Measurements from ENCODE around the gene POU4F2. TPM values are rescaled to one million over a fixed set of nuclear protein-coding genes. Genes with fewer than 3 reads are reported as not detected.

The POU4F2 gene
- total RNA-seq, 2 experiments from 2014 or later: not detected

DNA sequence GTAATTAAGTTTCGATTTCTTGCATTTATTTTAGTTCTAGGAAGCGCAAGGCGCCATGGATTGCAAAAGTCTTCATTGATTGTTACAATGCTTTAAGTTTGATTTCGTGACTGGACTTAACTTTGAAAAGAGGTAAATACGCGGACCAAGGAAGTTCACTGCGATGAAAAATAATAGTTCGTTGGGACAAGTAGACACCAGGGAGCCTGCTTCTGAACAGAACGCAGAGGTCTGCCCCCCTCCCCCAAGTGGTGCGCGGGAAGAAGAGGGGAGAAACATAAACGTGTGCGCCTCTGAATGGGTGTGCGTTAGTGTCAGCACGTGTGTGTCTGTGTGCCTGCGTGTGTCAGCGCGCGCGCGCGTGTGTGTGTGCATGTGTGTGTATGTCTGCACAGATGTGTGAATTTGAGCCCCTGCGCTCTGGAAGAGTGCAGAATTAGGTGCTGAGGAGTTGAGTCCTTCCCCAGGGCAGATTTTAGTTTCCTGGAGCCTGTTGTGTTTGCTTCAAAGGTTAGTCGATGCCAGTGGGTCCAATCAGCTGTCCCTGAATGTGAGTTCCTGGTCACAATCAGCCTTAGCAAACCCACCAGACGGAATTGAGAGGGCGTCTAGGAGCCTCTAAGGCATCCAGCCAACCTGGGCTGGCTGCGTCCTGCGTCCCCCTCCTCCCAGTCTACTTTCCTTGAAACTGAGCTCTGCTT lies 5.8 kb upstream of the POU4F2 start:
- BruUV-seq (replicated peaks): no TSS peak
- intact Hi-C loops (cut with micrococcal nuclease; ENCODE audit: unreplicated experiment): no loop called here
- no peaks in the 10 kb centered on the region for H4K20me1 ChIP-seq (ENCODE audit: insufficient read depth, low read length)
- H3K4me1 ChIP-seq (ENCODE audit: insufficient read depth, low read length, poor library complexity, severe bottlenecking): no peaks in the 10 kb centered on the region
- no peaks in the 10 kb centered on the region for H3K36me3 ChIP-seq (ENCODE audit: insufficient read depth, low read length)
- no peak for TF ChIP-seq CTCF (conservative IDR thresholded peaks at IDR 0.05; ENCODE audit: low read length)
- TF ChIP-seq EZH2phosphoT487 (IDR thresholded peaks at IDR 0.05; ENCODE audit: borderline replicate concordance, low read depth, low read length): no peak
- H3K9me3 ChIP-seq (ENCODE audit: low read length): no peaks in the 10 kb centered on the region
- H3K4me3 ChIP-seq (ENCODE audit: low read depth, low read length, poor library complexity, severe bottlenecking): no peak overlapping the region
- H3K4me2 ChIP-seq (ENCODE audit: low read length): no peak overlapping the region
- no peaks in the 10 kb centered on the region for H3K79me2 ChIP-seq (ENCODE audit: insufficient read depth, low read depth, low read length)
- no peak overlapping the region for H2AFZ ChIP-seq (ENCODE audit: low read length)
- POLR2A ChIA-PET: no interaction called here
- no peak for DNase-seq (ENCODE audit: low spot score)
- CTCF ChIA-PET (ENCODE audit: unreplicated experiment): no interaction called here
- H3K27ac ChIP-seq (ENCODE audit: low read depth, low read length, poor library complexity, severe bottlenecking): no peak overlapping the region
- no peaks in the 10 kb centered on the region for H3K9me2 ChIP-seq (ENCODE audit: insufficient read depth, low read length)

GRCh38 chr4:146633471-146633800 lies 5.3 kb upstream of the POU4F2 start:
- CTCF ChIA-PET (ENCODE audit: unreplicated experiment): no interaction called here
- intact Hi-C loops (cut with micrococcal nuclease; ENCODE audit: unreplicated experiment): no loop called here
- Histone ChIP-seq H3K36me3 (ENCODE audit: insufficient read depth, low read length) (no peaks in the 10 kb centered on the region), H3K4me2 (ENCODE audit: low read length) (no peak overlapping the region), H3K4me1 (ENCODE audit: insufficient read depth, low read length, poor library complexity, severe bottlenecking) (no peaks in the 10 kb centered on the region), H4K20me1 (ENCODE audit: insufficient read depth, low read length) (no peaks in the 10 kb centered on the region), H3K9me3 (ENCODE audit: low read length) (no peaks in the 10 kb centered on the region), H3K79me2 (ENCODE audit: insufficient read depth, low read depth, low read length) (no peaks in the 10 kb centered on the region), H3K9me2 (ENCODE audit: insufficient read depth, low read length) (no peaks in the 10 kb centered on the region), H2AFZ (ENCODE audit: low read length) (no peak overlapping the region), H3K27ac (ENCODE audit: low read depth, low read length, poor library complexity, severe bottlenecking) (no peak overlapping the region), H3K4me3 (ENCODE audit: low read depth, low read length, poor library complexity, severe bottlenecking) (no peak overlapping the region)
- BruUV-seq (replicated peaks): no TSS peak
- POLR2A ChIA-PET: no interaction called here
- TF ChIP-seq CTCF (conservative IDR thresholded peaks at IDR 0.05; ENCODE audit: low read length) (no peak), EZH2phosphoT487 (IDR thresholded peaks at IDR 0.05; ENCODE audit: borderline replicate concordance, low read depth, low read length) (no peak)
- DNase-seq (ENCODE audit: low spot score): no peak

- DNase-seq (ENCODE audit: low spot score): no peak
- Histone ChIP-seq H4K20me1 (ENCODE audit: insufficient read depth, low read length) (no peaks in the 10 kb centered on the region), H3K27ac (ENCODE audit: low read depth, low read length, poor library complexity, severe bottlenecking) (no peak overlapping the region), H3K9me2 (ENCODE audit: insufficient read depth, low read length) (no peaks in the 10 kb centered on the region), H3K4me1 (ENCODE audit: insufficient read depth, low read length, poor library complexity, severe bottlenecking) (no peaks in the 10 kb centered on the region), H3K36me3 (ENCODE audit: insufficient read depth, low read length) (no peaks in the 10 kb centered on the region), H3K79me2 (ENCODE audit: insufficient read depth, low read depth, low read length) (no peaks in the 10 kb centered on the region), H3K9me3 (ENCODE audit: low read length) (no peaks in the 10 kb centered on the region), H3K4me2 (ENCODE audit: low read length) (no peak overlapping the region), H2AFZ (ENCODE audit: low read length) (no peak overlapping the region), H3K4me3 (ENCODE audit: low read depth, low read length, poor library complexity, severe bottlenecking) (no peak overlapping the region)
- intact Hi-C loops (cut with micrococcal nuclease; ENCODE audit: unreplicated experiment): no loop called here
- POLR2A ChIA-PET: no interaction called here
- no TSS peak for BruUV-seq (replicated peaks)
- CTCF ChIA-PET (ENCODE audit: unreplicated experiment): no interaction called here
- no peak for TF ChIP-seq EZH2phosphoT487 (IDR thresholded peaks at IDR 0.05; ENCODE audit: borderline replicate concordance, low read depth, low read length)
- TF ChIP-seq CTCF (conservative IDR thresholded peaks at IDR 0.05; ENCODE audit: low read length): no peak
These were observed 3.9 kb upstream of the POU4F2 start for GRCh38 chr4:146634825-146635224.

All from OCI-LY7 (cell line).